AG04449 (cell line): Measurements from ENCODE around the gene SLC34A3.

Experiments
- CTCF ChIA-PET: fragments of 350-600 bp; formaldehyde crosslinking; extraction: SDS; loops from one replicate; lab custom pipeline; 2021; ENCODE audit warnings: antibody characterized with exemption; lab: Yijun Ruan, JAX
- POLR2A ChIA-PET: fragments of 400-600, 350-600 bp; formaldehyde crosslinking; extraction: SDS; loops from one replicate; lab custom pipeline; 2020; ENCODE audit warnings: antibody characterized with exemption, inconsistent platforms; lab: Yijun Ruan, JAX
- DNase-seq: peaks from one replicate; pipeline ENCODE4 v3.0.0-alpha.2; 2010; ENCODE audit warnings: low read depth, low spot score
- H3K4me3 ChIP-seq: 2 replicates; pipeline ENCODE4 v1.5.1; 2011; ENCODE audit warnings: low read depth, mild to moderate bottlenecking, control low read depth, low read length
- CTCF ChIP-seq: IDR thresholded peaks from one replicate; pipeline ENCODE4 v1.5.1; 2011; ENCODE audit warnings: mild to moderate bottlenecking, moderate library complexity, low read length, control low read depth, inconsistent platforms; ENCODE audit not compliant: insufficient read depth; ENCODE audit errors: missing control alignments

Gene SLC34A3

DNA sequence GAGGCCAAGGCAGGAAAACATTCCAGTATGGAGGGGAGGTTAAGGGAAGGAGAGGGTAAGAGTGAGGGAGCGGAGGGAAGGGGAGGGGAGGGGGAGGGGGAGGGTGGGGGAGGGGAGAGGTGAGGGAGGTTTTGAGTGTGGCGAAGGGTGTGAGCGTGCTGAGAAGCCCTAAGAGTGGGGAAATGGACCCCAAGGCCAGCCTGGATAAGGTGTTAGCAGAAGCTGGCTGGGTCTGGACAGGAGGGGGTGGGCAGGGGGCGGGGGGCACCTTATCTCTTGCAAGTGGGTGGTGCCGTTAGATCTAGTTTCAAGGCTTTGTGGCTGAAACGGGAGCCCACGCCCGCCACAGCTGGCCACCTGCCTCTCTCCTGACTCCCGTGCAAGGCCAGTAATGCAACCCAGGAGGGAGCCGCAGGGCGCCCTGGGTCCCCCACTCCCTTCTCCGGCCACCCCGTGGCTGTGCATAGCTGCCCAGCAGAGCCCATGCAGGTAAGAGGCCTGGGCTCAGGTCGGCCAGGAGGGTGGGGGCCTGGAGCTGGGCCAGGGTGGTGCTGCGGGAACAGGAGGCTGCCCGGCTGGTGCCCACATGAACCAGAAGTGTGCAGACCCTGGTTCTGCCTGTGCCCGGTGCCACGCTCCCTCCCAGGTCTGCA lies 2.7 kb upstream of the SLC34A3 start:
- CTCF ChIA-PET, result interaction anchor here (0.8 to 6.6 kb wide), 26 partner anchors 9 to 193 kb away, joined by 3 to 139 read pairs (median 5); partner anchors contain the start of genes ANAPC2, DPP7, NELFB and NPDC1
- TF ChIP-seq CTCF, result no peak
- no peak for DNase-seq
- POLR2A ChIA-PET, result interaction anchor here (1.0 to 2.5 kb wide), 5 partner anchors 13 to 181 kb away, joined by 3 to 14 read pairs (median 4); partner anchors contain the start of genes ANAPC2, SSNA1 and TUBB4B
- no peak overlapping the region for H3K4me3 ChIP-seq

DNA sequence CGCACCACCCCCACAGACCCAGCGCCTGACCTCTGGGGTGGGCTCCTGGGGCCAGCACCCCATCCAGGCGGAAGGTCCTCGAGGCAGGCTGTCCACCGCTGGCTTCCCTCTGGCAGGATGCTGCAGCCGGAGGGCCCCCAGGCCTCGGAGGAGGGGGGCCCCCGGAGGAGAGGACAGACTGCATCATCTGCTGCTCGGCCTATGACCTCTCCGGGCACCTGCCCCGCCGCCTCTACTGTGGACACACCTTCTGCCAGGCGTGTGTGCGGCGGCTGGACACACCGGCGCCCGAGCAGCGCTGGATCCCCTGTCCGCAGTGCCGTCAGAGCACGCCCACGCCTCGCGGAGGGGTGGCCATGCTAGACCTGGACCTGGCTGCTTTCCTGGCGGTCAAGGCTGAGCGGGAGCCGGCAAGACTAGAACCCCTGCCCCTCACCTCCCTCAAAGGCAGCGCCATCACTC lies 2.2 kb upstream of the SLC34A3 start:
- H3K4me3 ChIP-seq, result no peak overlapping the region

GRCh38 chr9:137228968-137229896 lies 1.5 kb upstream of the SLC34A3 start:
- ChIA-PET POLR2A (interaction anchor here (0.9 kb wide), 1 partner anchor 12 kb away, joined by 4 read pairs; the partner anchor contains the start of gene TUBB4B), CTCF (interaction anchor here (0.8 to 4.4 kb wide), 7 partner anchors 8 to 184 kb away, joined by 3 to 28 read pairs (median 3); no protein-coding TSS in a partner anchor)
- no peak for TF ChIP-seq CTCF
- no peak for DNase-seq
- H3K4me3 ChIP-seq, result no peak overlapping the region

More for the DNA sequence above, 2.2 kb upstream of the SLC34A3 start:
- CTCF ChIA-PET, result interaction anchor here (0.8 to 6.6 kb wide), 14 partner anchors 9 to 184 kb away, joined by 3 to 139 read pairs (median 8); partner anchors contain the start of genes ANAPC2, DPP7, NELFB and NPDC1
- POLR2A ChIA-PET, result no interaction called here
- DNase-seq, result no peak
- TF ChIP-seq CTCF, result no peak

DNA sequence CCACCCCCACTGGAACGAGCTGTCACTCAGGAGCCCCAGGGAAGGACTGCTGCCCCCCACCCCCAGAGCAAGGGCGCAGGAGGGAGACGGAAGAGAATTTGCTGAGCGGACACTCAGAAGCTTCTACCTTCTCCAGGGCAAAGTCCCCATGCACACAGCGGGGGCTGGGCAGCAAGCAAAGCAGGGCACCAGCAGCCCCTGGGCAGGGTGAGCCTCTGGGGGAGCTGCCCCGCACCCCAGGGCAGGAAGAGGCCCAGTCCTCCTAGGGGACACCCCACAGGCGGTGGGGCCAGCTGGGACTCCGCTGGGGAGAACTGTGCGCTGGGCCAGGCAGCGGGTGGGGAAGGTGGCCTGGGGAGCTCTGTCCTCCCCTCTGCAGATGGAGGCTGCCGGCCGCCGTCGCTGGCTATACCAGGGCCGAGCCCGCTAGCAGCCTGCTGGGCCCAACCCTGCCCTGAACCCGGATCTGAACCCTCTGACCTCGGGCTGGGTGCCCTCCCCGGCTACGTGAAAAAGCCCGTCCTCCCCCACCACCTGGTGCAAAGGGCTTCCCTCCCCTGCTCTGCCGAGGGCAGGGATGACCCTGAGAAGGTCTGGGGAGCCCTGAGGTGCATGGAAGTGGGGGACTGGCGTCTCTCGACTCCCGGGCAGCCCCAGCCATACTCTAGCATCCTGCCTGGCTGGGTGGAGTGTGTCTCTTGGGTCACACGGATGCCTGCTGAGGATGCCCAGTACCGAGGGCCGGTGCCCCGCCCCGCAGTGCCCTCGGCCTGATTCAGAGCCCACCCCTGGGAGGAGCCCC lies 597 bp upstream of the SLC34A3 start:
- ChIA-PET POLR2A (interaction anchor here (0.9 to 1.5 kb wide), 2 partner anchors 10 to 11 kb away, joined by 4 to 8 read pairs; partner anchors contain the start of gene TUBB4B), CTCF (interaction anchor here (0.8 to 4.4 kb wide), 7 partner anchors 7 to 183 kb away, joined by 3 to 28 read pairs (median 3); no protein-coding TSS in a partner anchor)
- no peak for DNase-seq
- TF ChIP-seq CTCF, result no peak
- H3K4me3 ChIP-seq, result no peak overlapping the region

DNA sequence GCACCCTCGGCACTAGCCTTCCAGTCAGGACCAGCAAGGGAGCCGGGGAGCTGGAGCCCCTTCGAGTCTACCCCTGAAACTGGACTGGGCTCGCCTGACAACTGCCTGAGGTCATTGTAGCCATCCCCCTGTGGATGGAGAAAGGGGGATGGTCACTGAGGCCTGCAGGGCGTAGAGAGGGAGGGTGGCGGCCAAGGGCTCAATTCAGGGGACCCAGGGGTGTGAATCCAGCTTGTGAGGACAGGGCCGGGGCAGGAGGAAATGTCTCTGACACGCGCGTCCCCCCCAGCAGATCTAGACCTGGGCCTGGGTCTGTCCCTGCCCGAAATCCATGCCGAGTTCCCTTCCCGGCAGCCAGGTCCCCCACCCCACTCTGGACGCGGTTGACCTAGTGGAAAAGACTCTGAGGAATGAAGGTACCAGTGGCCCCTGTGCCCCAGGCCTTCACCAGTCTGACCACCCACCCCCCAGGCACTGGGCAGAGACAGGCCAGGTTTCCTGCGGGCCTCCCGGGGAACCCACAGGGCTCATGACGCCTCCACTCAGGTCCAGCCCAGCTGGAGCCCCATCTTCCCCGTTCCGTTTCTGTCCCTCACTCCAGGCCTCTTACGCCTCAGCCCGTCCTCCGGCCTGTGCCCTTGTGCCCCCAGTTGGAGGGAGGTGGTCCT lies 805 bp downstream of the SLC34A3 start:
- CTCF ChIA-PET, result interaction anchor here (0.8 to 1.5 kb wide), 3 partner anchors 9 to 185 kb away, joined by 3 to 5 read pairs (median 3); no protein-coding TSS in a partner anchor
- H3K4me3 ChIP-seq, result no peak overlapping the region
- TF ChIP-seq CTCF, result no peak
- POLR2A ChIA-PET, result interaction anchor here (1.5 kb wide), 1 partner anchor 9 kb away, joined by 8 read pairs; the partner anchor contains the start of gene TUBB4B
- DNase-seq, result no peak
